NCI-H82 treated with DMSO at 0.1 percent for 48 hours (cell line): ENCODE results near the gene OLFML1.
A peak's percentile ranks its signal among the peaks of the same experiment; 100 is the strongest.

ENCODE experiments used
- DNase-seq: peaks from one replicate; lab custom pipeline; 2025; ENCODE audit not compliant: unreplicated experiment; lab: John Stamatoyannopoulos, UW

OLFML1 gene

GRCh38 chr11:7485186-7486097 is at the start of gene OLFML1:
Gene OLFML1, plus strand, starts transcription at chr11:7485506. Its CDS starts 370 bp downstream, at chr11:7485876.
- DNase-seq: no peak

DNA sequence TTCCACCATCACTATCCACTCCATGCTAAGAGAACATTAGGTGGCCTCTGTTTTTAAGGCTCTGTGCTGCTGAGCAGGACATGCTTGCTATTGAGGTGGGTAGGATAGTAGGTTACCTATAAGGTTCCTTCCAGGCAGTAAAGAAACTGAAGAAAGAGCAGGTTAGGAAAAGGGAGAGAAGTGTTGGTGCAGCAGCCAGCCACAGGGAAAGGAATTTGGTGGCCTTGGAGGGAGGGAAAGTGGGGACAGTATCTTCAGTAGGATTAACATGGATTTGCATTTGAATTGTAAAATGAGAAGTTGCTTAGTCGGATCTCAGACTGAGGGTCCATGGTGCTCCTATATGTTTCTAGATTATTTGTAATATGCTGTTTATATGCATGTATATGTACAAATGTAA is 49.2 kb upstream of the OLFML1 start:
- DNase-seq: no peak

GRCh38 chr11:7436657-7437056 is 48.6 kb upstream of the OLFML1 start:
- no peak for DNase-seq

DNA sequence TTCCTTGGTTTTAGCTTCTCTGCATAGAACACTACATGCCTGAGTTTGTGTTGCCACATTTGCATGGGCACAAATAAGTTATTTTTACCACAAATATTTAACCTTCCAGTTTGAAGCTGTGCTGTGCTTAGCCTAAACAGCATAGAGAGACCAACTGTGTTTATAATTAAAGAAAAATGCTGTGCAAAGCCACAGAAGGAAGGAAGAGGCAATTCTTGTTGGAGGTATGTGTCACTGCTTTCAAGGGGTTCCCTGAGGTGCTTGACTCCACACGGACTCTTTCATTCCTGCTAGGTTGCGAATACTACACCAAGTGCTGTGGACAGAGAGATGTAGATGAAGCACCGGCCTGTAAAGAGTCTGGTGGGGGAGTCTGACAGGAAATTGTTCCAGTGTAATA is 47.6 kb upstream of the OLFML1 start:
- DNase-seq: no peak

DNA sequence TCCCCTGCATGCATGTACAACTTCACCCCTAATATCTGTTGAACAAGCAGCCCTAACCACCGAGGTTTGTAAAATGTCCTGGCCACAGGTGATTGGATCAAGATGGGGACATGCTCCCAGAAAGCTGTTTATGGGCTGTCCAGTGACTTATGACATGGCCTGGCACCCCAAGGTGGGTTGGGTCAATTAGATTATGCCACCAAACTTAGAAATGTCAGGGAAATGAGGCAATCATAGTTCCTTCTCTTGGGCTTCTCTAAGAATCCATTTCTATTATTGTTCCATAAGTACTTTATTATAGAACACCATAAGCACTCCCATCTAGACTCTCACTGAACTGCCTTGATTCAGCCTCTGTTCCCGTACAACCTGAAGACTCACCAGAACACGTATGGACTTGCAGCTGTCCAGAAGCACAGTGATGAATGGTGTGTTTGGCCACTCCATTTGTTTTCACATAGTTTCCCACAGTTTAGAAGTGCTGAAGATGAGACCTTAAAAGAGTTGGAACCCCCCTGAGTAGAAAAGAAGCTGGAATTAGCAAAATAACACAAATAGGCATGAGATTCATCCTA is 45.5 kb upstream of the OLFML1 start:
- no peak for DNase-seq

DNA sequence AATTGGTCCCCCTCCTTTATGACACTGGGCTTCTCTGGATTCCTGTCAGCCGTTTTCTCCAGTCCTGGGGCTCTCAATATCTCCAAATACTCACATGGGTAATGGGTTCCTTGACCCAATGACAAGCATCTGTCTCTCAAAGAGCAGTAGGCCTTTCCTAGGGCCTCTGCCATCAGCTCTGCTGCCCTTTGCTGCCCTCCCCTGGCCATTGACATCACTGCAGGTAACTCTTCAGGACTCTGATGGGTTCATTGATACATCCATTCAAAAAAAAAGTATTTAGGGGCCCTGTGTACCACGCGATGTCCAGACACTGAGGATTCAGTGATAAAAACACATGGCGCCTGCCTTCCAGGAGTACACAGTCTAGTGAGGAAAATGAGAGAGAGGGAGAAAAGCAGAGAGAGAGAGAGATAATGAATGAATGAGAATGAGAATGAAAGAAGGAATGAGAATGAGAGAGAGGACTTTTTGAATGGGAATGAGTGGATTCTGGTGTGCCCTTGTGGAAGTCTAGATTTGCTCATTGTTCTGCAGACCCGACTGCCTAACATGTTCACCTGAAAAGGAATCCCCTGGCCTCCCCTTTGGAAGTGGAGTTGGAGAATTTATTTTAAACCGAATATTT is 42.6 kb upstream of the OLFML1 start:
- peak; percentile 6 for DNase-seq

- DNase-seq: no peak
These were observed 41.0 kb upstream of the OLFML1 start for GRCh38 chr11:7444091-7444981.

DNA sequence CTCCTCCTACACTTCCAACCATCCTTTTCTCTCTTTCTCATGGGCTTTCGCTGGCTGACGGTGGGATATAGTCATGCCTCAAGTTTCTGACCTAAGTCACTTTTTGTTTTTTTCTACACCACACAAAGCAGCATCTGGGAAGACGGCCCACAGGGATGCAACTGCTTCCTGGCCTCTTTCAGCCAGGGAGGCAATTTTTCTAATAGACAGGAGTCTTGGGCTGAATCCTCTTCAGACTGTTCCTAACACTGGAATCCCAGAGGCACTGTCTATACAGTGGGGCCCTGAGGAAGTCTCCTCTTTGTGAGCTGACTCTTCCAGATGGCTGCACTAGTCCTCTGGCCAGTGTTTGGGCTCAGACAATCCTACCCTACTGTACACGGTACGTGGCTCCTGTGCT is 39.7 kb upstream of the OLFML1 start:
- DNase-seq: no peak

DNA sequence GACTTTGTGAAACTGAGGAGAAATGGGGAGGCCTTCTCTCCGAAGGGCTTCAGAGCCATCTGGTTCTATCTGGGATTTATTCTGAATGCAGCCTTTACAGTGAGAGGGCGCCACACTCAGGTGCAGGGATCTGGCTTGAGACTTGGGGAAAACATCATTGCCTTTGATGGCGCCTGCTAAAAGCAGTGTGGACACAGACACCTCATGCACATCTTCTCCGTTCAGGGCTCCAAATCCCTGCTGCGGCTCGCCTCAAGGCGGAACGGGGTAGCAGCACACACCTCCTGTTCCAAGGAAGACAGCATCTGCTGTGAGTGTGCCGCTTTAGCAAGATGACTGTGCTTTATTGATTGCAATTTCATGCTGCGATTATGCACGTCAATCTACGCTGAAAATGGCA is 37.1 kb upstream of the OLFML1 start:
- DNase-seq: no peak

- DNase-seq: no peak
These were observed 36.0 kb upstream of the OLFML1 start for GRCh38 chr11:7449211-7449840.

DNA sequence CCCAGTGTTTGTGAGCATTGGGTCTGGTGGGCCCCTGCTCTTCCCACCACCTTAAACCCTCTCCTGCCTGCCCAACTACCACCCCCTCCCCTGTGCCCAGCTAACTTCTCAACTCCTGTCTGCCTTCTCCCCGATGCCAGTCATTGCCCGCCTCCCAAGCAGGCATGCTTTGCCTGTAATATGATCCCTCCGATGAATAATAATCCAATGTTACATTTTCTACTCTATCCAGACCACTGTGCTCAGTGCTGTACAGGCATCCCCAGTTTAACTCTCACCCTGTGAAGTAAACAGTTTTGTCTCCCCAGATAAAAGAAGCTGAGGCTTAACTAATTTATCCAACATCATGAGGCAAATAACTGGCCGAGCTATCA is 35.5 kb upstream of the OLFML1 start:
- no peak for DNase-seq

DNA sequence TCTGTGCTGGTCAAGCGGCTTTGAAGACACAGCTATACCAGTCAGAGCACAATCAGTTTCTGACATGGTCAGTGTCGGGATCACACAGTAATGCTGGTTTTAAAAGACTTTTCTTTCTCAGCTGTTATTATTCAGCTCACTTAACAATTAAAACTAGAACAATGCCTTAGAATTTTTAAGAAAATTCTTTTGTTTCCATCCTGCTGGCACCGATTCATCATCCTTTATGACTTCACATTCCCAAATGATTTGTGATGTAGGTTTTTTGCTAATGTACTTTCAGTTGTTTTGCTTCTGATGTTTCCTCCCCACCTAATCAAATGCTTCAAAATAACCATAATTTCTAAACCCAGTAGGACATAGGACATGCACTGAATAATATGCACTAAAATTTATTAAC is 34.5 kb upstream of the OLFML1 start:
- DNase-seq: no peak

DNA sequence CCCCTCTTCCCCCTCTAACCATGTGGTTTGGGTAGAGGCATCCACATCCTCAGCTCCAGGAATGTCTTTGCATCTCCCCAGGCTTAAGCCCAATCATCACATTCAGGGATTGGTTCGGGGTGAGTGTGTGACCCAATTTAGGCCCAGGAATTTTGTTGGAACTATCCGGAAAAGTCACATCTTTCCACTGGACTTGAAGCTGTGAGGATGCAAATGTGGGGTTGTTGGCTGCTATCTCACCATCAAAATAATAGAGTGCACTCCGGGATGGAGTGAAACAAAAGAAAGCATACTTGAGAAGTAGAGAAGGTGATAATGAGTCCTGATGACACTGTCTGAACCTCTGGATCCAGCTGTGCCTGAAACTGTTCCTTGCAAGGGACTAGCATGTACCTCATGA is 33.8 kb upstream of the OLFML1 start:
- DNase-seq: no peak

DNA sequence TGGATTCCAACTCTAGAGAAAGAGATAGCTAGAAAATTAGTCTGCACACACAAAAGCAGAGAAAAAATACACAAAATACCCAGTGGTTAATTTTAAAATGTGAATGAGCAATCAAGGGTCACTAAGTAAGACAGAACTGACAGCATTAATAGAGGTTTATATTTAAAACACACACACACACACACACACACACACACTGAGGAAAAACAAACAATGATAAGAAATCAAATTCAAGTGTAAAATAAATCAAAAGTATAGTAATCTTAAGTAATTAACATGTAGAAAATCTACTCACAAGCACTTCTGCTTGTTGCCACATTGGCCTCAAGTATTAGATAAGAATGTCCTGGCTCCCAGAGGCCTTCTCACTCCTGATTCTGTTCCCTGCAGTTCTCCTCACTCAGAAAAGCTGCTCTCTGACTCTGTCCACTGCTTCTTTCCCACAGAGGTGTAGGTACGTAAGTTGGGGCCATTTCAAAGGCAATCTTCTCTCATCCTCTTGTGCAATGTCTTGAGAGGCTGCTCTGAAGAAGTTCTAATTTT is 33.3 kb upstream of the OLFML1 start:
- no peak for DNase-seq

GRCh38 chr11:7454854-7455253 is 30.5 kb upstream of the OLFML1 start:
- DNase-seq: no peak

DNA sequence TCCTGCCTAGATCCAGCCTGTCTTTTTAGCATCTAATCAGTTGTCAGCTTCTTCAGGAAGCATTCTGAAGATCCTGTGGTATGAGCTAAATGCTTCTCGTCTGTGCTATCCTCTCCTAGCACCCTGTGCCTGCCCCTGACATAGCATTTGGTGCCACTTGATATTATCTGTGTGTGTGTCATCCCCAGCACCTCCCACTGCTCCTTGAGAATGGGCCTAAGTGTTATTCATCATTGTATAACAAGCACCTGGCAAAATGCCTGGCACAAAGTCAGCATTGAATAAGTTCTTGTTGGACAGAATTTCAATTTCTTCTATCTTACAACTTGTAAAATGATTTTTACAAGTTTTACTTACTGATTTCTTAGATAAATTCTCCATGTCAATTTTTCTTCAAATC is 28.1 kb upstream of the OLFML1 start:
- no peak for DNase-seq

DNA sequence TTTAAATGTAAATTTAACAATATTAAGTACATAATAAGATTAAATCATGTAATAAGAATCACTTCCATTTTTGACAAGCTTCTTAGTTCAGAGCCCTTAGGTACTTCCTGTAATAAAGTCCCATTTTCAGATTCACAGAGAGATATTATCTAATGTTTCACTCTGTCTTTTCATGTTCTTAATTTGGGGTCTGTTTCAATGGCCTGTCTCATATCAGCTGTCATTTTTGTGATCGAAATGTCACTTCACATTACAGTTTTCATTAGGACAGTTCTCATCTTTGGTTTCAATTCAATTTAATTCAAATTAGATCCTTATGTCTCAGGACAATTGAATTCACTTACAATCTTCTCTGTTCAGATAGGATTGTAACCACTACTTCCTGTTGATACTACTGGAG is 22.6 kb upstream of the OLFML1 start:
- no peak for DNase-seq

- no peak for DNase-seq
These were observed 17.7 kb upstream of the OLFML1 start for GRCh38 chr11:7467652-7468051.

DNA sequence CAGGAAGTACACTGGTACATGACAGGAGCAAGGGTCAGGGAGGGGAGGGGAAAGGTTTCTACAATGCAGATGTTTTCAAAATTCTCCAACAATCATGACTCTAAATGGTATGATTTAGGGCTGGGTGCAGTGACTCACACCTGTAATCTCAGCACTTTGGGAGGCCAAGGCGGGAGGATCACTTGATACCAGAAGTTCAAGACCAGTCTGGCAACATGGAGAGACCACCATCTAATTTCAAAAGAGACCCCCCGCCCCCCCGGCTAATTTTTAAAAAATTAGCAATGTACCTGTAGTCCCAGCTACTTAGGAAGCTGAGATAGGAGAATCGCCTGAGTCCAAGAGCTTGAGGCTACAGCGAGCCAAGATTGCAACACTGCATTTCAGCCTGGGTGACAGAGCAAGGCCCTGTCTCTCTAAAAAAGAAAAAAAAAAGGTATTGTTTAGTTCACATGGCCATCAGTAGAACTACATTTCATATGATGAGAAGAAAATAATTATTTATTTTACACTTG is 15.9 kb upstream of the OLFML1 start:
- no peak for DNase-seq

DNA sequence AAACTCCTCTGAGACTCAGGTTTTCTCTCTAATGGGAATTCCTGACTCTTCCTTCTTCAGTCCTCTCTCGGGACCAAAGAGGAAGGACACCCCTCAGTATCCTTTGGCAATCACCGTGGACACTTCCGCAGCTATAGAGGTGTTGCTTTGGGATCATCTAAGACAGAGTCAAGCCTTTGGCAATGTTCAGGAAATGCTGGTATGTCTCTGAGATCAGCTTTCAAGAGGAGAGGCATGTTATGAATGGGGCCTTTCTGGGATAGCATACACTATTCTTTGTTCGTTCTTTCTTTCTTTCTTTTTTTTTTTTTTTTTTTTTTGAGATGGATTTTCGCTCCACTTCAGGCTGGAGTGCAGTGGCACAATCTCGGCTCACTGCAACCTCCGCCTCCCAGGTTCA is 14.2 kb upstream of the OLFML1 start:
- no peak for DNase-seq
